SK-N-SH treated with all-trans-retinoic acid at 6 μM for 48 hours (cell line): ENCODE data around the gene FRMD1.

Experiments used
- ATAC-seq: fragments of 200-7000 bp; cut with Tn5 transposase; 3 replicates; pipeline ENCODE4 v1.9.1; 2020; ENCODE audit warnings: mild to moderate bottlenecking, moderate library complexity
- ARNTL ChIP-seq: fragments of 450-650 bp; formaldehyde crosslinking; IDR thresholded peaks from 2 replicates; pipeline ENCODE4 v1.5.0; 2020; ENCODE audit warnings: low read depth, mild to moderate bottlenecking, moderate library complexity, borderline replicate concordance
- BACH2 ChIP-seq: fragments of 250-450 bp; sonication (Bioruptor Pico); IDR thresholded peaks from 2 replicates; pipeline ENCODE4 v1.9.0; 2021; ENCODE audit warnings: mild to moderate bottlenecking, borderline replicate concordance
- CSDC2 ChIP-seq: fragments of 250-450 bp; sonication (Bioruptor Pico); IDR thresholded peaks from 2 replicates; pipeline ENCODE4 v1.5.0; 2020; ENCODE audit warnings: mild to moderate bottlenecking, moderate library complexity
- ESRRG ChIP-seq: fragments of 250-450 bp; sonication (Bioruptor Pico); IDR thresholded peaks from 2 replicates; pipeline ENCODE4 v1.6.1; 2021; ENCODE audit warnings: mild to moderate bottlenecking
- GLIS3 ChIP-seq: fragments of 250-450 bp; sonication (Bioruptor Pico); IDR thresholded peaks from 2 replicates; pipeline ENCODE4 v1.5.0; 2020; ENCODE audit warnings: mild to moderate bottlenecking, moderate library complexity
- ISL1 ChIP-seq: fragments of 250-450 bp; sonication (Bioruptor Pico); IDR thresholded peaks from 2 replicates; pipeline ENCODE4 v2.1.2; 2022; ENCODE audit warnings: mild to moderate bottlenecking, moderate library complexity
- OSR1 ChIP-seq: fragments of 250-450 bp; sonication (Bioruptor Pico); IDR thresholded peaks from 2 replicates; pipeline ENCODE4 v1.8.0; 2022; ENCODE audit warnings: moderate library complexity, mild to moderate bottlenecking, inconsistent platforms
- POU6F1 ChIP-seq: fragments of 250-450 bp; sonication (Bioruptor Pico); IDR thresholded peaks from 2 replicates; pipeline ENCODE4 v1.8.0; 2021; ENCODE audit warnings: low read depth, mild to moderate bottlenecking, moderate library complexity, borderline replicate concordance
- PPARA ChIP-seq: fragments of 250-450 bp; sonication (Bioruptor Pico); IDR thresholded peaks from 2 replicates; pipeline ENCODE4 v1.5.0; 2020; ENCODE audit warnings: mild to moderate bottlenecking, borderline replicate concordance
- RARB ChIP-seq: fragments of 250-450 bp; sonication (Bioruptor Pico); IDR thresholded peaks from 2 replicates; pipeline ENCODE4 v1.8.0; 2021; ENCODE audit warnings: mild to moderate bottlenecking, moderate library complexity
- SNAI2 ChIP-seq: fragments of 250-450 bp; sonication (Bioruptor Pico); IDR thresholded peaks from 2 replicates; pipeline ENCODE4 v1.5.0; 2020; ENCODE audit warnings: mild to moderate bottlenecking, moderate library complexity
- TCF4 ChIP-seq: fragments of 250-450 bp; sonication (Bioruptor Pico); IDR thresholded peaks from 2 replicates; pipeline ENCODE4 v1.8.0; 2021; ENCODE audit warnings: mild to moderate bottlenecking, moderate library complexity, borderline replicate concordance
- TOX ChIP-seq: fragments of 250-450 bp; sonication (Bioruptor Pico); IDR thresholded peaks from 2 replicates; pipeline ENCODE4 v1.8.0; 2021; ENCODE audit warnings: mild to moderate bottlenecking, moderate library complexity, borderline replicate concordance
- ZC3H10 ChIP-seq: fragments of 250-450 bp; sonication (Bioruptor Pico); IDR thresholded peaks from 2 replicates; pipeline ENCODE4 v1.5.1; 2021; ENCODE audit warnings: mild to moderate bottlenecking, moderate library complexity
- ZFP3 ChIP-seq: fragments of 250-450 bp; sonication (Bioruptor Pico); IDR thresholded peaks from 2 replicates; pipeline ENCODE4 v1.5.0; 2020; ENCODE audit warnings: mild to moderate bottlenecking, moderate library complexity
- ZFP30 ChIP-seq: fragments of 450-650 bp; formaldehyde crosslinking; IDR thresholded peaks from 2 replicates; pipeline ENCODE4 v1.5.0; 2022; ENCODE audit warnings: mild to moderate bottlenecking, moderate library complexity
- ZNF565 ChIP-seq: fragments of 450-650 bp; formaldehyde crosslinking; conservative IDR thresholded peaks from 2 replicates; pipeline ENCODE4 v1.5.0; 2020; ENCODE audit warnings: low read depth, mild to moderate bottlenecking, moderate library complexity
- ZNF70 ChIP-seq: fragments of 450-650 bp; formaldehyde crosslinking; IDR thresholded peaks from 2 replicates; pipeline ENCODE4 v1.5.0; 2020; ENCODE audit warnings: mild to moderate bottlenecking, moderate library complexity
- ZNF8 ChIP-seq: fragments of 450-650 bp; formaldehyde crosslinking; IDR thresholded peaks from 2 replicates; pipeline ENCODE4 v1.5.0; 2020; ENCODE audit warnings: mild to moderate bottlenecking, moderate library complexity
- TF ChIP-seq, protein P1 (sequence below): fragments of 250-450 bp; sonication (Bioruptor Pico); IDR thresholded peaks from 2 replicates; pipeline ENCODE4 v1.5.1; 2020; ENCODE audit warnings: low read depth, mild to moderate bottlenecking, moderate library complexity
- TF ChIP-seq, protein P2 (sequence below): fragments of 250-450 bp; sonication (Bioruptor Pico); IDR thresholded peaks from 2 replicates; pipeline ENCODE4 v1.8.0; 2020; ENCODE audit warnings: mild to moderate bottlenecking, moderate library complexity, borderline replicate concordance
- TF ChIP-seq, protein P3 (sequence below): fragments of 250-450 bp; sonication (Bioruptor Pico); IDR thresholded peaks from 2 replicates; pipeline ENCODE4 v1.5.0; 2020; ENCODE audit warnings: mild to moderate bottlenecking, moderate library complexity

Gene FRMD1

DNA sequence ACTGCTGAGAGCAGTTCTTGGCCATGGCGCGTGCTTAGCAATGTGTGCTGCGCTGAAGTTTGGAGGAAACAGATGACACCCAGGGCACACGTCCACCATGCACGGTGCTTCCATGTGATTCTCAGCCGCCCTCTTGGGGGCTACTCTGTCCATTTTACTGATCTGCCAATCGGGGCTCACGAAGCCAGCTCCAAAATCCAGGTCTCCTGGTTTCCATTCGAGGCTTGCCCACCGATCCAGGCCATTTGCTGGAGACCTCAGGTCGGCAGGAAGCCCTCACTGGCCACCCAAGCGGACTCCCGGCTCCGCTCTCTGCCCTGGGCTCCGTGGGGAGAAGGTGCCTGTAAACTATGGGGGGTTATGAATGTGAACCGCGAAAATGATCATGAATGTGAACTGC, 11.7 kb upstream of the FRMD1 start (continued):
- TF ChIP-seq ISL1 (CRISPR knock-in tag) (no peak), CSDC2 (CRISPR knock-in tag) (no peak), ZFP30 (CRISPR knock-in tag) (no peak)

DNA sequence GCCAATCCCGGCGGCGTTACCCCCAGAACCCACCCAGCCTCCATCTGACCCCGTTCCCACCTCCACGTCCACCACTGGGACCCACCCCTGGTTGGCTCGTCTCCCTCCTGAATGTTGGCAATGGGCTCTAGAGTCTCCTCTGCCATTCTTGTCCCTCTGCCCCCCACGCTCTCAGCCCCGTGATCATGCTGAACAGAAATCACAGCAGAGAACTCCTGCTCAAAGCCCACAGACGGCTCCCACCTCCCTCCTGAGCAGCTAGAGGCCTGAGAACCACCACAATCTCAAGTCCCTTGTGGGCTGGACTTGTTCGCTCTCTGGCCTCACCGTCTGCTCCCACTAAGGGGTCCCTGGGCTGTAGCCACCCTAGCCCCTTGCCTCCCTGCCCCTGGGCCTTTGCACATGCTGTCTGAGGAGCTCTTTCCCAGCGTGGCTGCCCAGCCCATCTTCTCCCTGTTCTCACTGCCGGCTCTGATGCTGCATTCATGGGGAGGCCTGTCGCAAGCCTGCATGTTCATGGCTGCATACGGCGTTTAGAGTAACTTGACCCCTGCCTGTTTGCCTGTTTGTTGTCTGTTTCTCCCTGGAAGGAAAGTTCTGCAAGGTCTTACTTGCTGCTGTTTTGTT, 11.2 kb upstream of the FRMD1 start:
- no peak for TF ChIP-seq ZFP30 (CRISPR knock-in tag)
- TF ChIP-seq ZNF70 (CRISPR knock-in tag): no peak
- TF ChIP-seq GLIS3 (CRISPR knock-in tag): no peak
- TF ChIP-seq, protein P1, sequence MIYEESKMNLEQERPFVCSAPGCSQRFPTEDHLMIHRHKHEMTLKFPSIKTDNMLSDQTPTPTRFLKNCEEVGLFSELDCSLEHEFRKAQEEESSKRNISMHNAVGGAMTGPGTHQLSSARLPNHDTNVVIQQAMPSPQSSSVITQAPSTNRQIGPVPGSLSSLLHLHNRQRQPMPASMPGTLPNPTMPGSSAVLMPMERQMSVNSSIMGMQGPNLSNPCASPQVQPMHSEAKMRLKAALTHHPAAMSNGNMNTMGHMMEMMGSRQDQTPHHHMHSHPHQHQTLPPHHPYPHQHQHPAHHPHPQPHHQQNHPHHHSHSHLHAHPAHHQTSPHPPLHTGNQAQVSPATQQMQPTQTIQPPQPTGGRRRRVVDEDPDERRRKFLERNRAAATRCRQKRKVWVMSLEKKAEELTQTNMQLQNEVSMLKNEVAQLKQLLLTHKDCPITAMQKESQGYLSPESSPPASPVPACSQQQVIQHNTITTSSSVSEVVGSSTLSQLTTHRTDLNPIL (CRISPR knock-in tag): no peak
- TF ChIP-seq RARB (CRISPR knock-in tag): no peak
- no peak for TF ChIP-seq ISL1 (CRISPR knock-in tag)
- TF ChIP-seq OSR1 (CRISPR knock-in tag): no peak
- TF ChIP-seq CSDC2 (CRISPR knock-in tag): no peak
- TF ChIP-seq ARNTL (CRISPR knock-in tag): no peak
- no peak for TF ChIP-seq ZNF8 (CRISPR knock-in tag)
- no peak for TF ChIP-seq ESRRG
- no peak for TF ChIP-seq SNAI2 (CRISPR knock-in tag)
- TF ChIP-seq ZNF565 (CRISPR knock-in tag): no peak
- no peak for TF ChIP-seq POU6F1
- no peak for TF ChIP-seq TCF4 (CRISPR knock-in tag)
- TF ChIP-seq, protein P2, sequence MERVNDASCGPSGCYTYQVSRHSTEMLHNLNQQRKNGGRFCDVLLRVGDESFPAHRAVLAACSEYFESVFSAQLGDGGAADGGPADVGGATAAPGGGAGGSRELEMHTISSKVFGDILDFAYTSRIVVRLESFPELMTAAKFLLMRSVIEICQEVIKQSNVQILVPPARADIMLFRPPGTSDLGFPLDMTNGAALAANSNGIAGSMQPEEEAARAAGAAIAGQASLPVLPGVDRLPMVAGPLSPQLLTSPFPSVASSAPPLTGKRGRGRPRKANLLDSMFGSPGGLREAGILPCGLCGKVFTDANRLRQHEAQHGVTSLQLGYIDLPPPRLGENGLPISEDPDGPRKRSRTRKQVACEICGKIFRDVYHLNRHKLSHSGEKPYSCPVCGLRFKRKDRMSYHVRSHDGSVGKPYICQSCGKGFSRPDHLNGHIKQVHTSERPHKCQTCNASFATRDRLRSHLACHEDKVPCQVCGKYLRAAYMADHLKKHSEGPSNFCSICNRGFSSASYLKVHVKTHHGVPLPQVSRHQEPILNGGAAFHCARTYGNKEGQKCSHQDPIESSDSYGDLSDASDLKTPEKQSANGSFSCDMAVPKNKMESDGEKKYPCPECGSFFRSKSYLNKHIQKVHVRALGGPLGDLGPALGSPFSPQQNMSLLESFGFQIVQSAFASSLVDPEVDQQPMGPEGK (CRISPR knock-in tag): no peak
- TF ChIP-seq PPARA (CRISPR knock-in tag): no peak
- no peak for ATAC-seq

DNA sequence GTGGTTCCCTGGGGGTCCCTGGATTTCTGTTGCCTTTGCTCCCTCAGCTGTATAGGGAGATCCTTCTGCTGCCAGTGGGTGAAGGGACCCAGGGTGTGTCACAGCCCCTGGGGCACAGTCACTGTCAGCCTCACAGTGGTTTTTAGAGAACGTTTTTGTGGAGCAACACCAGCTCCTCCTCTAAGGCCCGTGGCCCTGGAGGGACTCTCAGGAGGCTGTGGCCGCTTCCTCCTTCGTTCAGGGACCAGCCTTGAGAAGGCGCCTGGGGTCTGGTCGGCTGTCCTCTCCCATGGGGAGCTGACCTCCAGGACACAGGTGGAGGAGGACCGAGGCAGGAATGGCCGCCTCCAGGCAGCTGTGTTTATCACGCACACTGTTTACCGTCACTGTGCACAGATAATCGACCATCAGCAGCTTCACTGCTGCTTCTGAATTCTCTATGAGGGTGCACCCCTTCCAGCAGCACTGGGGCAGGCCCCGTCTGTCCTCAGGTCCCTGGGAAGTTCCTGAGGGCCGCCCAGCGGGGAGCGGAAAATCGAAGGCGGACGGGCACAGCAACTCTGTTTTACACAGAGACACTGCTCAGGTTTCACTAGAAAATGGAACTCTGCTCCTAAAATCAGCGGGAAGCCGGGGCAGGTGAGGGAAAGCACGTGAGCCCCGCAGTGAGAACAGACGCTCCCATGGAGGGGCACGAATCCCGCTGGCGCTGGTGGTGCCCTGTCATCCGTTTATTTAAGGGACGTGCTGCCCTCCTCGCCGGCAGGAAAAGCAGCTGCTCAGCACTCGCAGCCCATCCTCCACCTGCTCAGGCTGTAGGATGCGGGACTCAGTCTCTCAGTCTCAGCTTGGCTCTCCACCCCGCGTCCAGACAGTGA, 10.4 kb upstream of the FRMD1 start:
- TF ChIP-seq ZFP30 (CRISPR knock-in tag) (no peak), ESRRG (no peak), TOX (no peak), ZNF8 (CRISPR knock-in tag) (no peak), ARNTL (CRISPR knock-in tag) (no peak), ZNF565 (CRISPR knock-in tag) (no peak), BACH2 (CRISPR knock-in tag) (no peak), PPARA (CRISPR knock-in tag) (no peak), ZFP3 (CRISPR knock-in tag) (no peak), ZC3H10 (CRISPR knock-in tag) (no peak)
- TF ChIP-seq, protein P3, sequence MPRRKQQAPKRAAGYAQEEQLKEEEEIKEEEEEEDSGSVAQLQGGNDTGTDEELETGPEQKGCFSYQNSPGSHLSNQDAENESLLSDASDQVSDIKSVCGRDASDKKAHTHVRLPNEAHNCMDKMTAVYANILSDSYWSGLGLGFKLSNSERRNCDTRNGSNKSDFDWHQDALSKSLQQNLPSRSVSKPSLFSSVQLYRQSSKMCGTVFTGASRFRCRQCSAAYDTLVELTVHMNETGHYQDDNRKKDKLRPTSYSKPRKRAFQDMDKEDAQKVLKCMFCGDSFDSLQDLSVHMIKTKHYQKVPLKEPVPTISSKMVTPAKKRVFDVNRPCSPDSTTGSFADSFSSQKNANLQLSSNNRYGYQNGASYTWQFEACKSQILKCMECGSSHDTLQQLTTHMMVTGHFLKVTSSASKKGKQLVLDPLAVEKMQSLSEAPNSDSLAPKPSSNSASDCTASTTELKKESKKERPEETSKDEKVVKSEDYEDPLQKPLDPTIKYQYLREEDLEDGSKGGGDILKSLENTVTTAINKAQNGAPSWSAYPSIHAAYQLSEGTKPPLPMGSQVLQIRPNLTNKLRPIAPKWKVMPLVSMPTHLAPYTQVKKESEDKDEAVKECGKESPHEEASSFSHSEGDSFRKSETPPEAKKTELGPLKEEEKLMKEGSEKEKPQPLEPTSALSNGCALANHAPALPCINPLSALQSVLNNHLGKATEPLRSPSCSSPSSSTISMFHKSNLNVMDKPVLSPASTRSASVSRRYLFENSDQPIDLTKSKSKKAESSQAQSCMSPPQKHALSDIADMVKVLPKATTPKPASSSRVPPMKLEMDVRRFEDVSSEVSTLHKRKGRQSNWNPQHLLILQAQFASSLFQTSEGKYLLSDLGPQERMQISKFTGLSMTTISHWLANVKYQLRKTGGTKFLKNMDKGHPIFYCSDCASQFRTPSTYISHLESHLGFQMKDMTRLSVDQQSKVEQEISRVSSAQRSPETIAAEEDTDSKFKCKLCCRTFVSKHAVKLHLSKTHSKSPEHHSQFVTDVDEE (CRISPR knock-in tag): no peak
- ATAC-seq: no peak
